NCI-H187 treated with DMSO at 0.1 percent for 48 hours (cell line): ENCODE results near the gene CADM1.

Source experiments
- DNase-seq: peaks from one replicate; lab custom pipeline; 2025; lab: John Stamatoyannopoulos, UW

The CADM1 gene

GRCh38 chr11:115202900-115203552 is 301.2 kb downstream of the CADM1 start:
- DNase-seq, result no peak

- DNase-seq, result no peak
Measured at GRCh38 chr11:115202074-115202473, 302.1 kb downstream of the CADM1 start.

GRCh38 chr11:115201111-115201792 is 303.0 kb downstream of the CADM1 start:
- DNase-seq, result no peak

- DNase-seq, result no peak
Measured at GRCh38 chr11:115199481-115200069, 304.6 kb downstream of the CADM1 start.

- peak; percentile 43 for DNase-seq
Measured at GRCh38 chr11:115198321-115198741, 305.9 kb downstream of the CADM1 start.

- no peak for DNase-seq
Measured at GRCh38 chr11:115197433-115197832, 306.8 kb downstream of the CADM1 start.

GRCh38 chr11:115197031-115197430 is 307.2 kb downstream of the CADM1 start:
- DNase-seq, result no peak

- DNase-seq, result no peak
Measured at GRCh38 chr11:115194802-115195110, 309.5 kb downstream of the CADM1 start.

- DNase-seq, result peak; percentile 34
Measured at GRCh38 chr11:115193914-115194801, 310.1 kb downstream of the CADM1 start.

GRCh38 chr11:115191761-115192160 is 312.5 kb downstream of the CADM1 start:
- no peak for DNase-seq

GRCh38 chr11:115190196-115190595 is 314.0 kb downstream of the CADM1 start:
- no peak for DNase-seq

GRCh38 chr11:115188898-115189278 is 315.3 kb downstream of the CADM1 start:
- DNase-seq, result no peak

GRCh38 chr11:115188188-115188897 is 315.9 kb downstream of the CADM1 start:
- DNase-seq, result no peak

GRCh38 chr11:115185931-115186330 is 318.3 kb downstream of the CADM1 start:
- no peak for DNase-seq

GRCh38 chr11:115185507-115185906 is 318.7 kb downstream of the CADM1 start:
- DNase-seq, result no peak

- no peak for DNase-seq
Measured at GRCh38 chr11:115184901-115185300, 319.3 kb downstream of the CADM1 start.

GRCh38 chr11:115183830-115184229 is 320.4 kb downstream of the CADM1 start:
- DNase-seq, result no peak

- no peak for DNase-seq
Measured at GRCh38 chr11:115183136-115183535, 321.1 kb downstream of the CADM1 start.

- DNase-seq, result no peak
Measured at GRCh38 chr11:115182282-115182955, 321.8 kb downstream of the CADM1 start.

- no peak for DNase-seq
Measured at GRCh38 chr11:115181538-115181937, 322.7 kb downstream of the CADM1 start.

- no peak for DNase-seq
Measured at GRCh38 chr11:115180272-115180671, 323.9 kb downstream of the CADM1 start.
